ENCODE data around the gene ALDH9A1.
"Not testable (repeated sequence)": the region's sequence is repeated elsewhere in the genome, so short reads cannot be mapped to it uniquely, and the experiment has no call there.

ALDH9A1 gene

DNA sequence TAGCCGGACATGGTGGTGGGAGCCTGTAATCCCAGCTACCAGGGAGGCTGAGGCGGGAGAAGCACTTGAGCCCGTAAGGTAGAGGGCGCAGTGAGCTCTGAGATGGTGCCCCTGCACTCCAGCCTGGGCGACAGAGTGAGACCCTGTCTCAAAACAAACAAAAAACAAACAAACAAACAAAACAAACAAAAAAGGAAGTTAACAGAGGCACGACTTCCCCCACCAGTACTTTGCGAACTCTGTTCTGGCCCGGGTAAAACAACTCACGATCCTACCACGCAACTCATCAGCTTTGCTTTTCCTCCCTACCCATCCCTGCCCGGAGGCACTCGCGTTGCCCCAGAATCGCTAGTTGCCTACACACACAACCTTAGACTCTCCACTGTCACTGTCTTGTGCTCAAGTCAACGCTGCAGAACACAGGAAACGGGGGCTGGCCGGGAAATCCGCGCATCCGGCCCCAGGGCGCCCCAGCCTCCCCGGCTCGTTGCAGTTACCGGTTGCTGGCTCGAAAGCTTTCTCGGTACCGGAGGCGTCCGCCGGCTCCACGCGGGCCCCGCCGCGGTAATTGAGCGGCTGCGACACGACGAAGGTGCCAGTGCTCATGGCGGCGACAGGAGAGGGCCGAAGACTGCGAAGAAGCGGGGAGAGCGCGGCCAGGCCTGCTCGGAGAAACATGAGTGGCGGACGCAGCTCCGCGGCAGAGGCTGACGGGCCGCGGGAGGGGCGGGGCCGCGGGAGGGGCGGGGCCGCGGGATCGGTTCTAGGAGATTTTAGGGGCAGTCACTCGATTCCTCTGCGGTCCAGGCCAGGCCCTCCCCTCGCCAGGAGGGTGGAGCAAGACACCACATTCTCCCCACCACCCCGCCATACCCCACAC, at the start of gene ALDH9A1:
ALDH9A1 (minus strand) TSS at position 682 of the 880 bp plus-strand sequence; CDS start at position 678, 4 bp downstream.
- peaks cover 12% of the 10 kb centered on the region for H3K36me3 ChIP-seq (ENCODE audit: insufficient read depth, low read length)
- peak within 1 kb of the TSS; percentile 100 for H3K4me3 ChIP-seq
- peak within 1 kb of the TSS; percentile 95 for H3K27ac ChIP-seq
- H3K9me3 ChIP-seq (ENCODE audit: low read depth, low read length) = no peaks in the 10 kb centered on the region
- H3K9ac ChIP-seq (ENCODE audit: insufficient read length) = peak within 1 kb of the TSS; percentile 82
- TF ChIP-seq EZH2 (IDR thresholded peaks at IDR 0.05) = no peak
- peak; percentile 96 for TF ChIP-seq POLR2AphosphoS5 (IDR thresholded peaks at IDR 0.05; ENCODE audit: borderline replicate concordance, low read depth, low read length)
- DNase-seq (ENCODE audit: low read depth, low spot score) = no peak

DNA sequence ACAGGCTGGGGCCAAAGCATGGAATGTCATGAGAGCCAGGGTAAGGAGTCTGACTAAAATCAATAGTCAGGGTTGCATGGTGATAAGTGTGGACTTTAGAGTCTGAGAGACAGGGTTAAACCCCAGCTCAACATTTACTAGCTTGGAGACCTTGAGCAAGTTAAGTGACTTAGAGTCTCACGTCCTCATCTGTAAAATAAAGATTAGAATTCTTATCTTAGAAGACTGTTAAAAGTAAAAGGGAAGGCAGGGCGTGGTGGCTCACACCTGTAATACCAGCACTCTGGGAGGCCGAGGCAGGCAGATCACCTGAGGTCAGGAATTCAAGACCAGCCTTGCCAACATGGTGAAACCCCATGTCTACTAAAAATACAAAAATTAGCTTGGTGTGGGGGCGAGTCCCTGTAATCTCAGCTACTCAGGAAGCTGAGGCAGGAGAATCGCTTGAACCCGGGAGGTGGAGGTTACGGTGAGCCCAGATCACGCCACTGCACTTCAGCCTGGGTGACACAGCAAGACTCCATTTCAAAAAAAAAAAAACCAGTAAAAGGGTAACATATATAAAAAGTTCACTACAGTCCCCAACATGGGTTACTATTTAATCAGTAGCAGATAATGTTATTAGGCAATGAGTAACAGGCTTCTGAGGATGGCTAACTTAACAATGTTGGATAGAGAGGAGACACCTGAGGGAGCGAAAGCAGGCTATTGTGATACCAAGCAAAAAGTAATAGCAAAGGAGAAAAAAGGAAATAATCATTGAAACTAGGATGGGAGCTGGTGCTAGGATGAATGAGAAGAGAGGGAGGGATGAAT, 49.5 kb upstream of the ALDH9A1 start:
- Histone ChIP-seq H3K9me3 (ENCODE audit: low read depth, low read length) (no peaks in the 10 kb centered on the region), H3K36me3 (ENCODE audit: insufficient read depth, low read length) (peaks cover 14% of the 10 kb centered on the region; the same call in 1 of the 2 replicates), H3K27ac (no peak overlapping the region), H3K9ac (ENCODE audit: insufficient read length) (no peak overlapping the region), H3K4me3 (no peak overlapping the region)
- no peak for DNase-seq (ENCODE audit: low read depth, low spot score)
- TF ChIP-seq EZH2 (IDR thresholded peaks at IDR 0.05) = no peak
- no peak for TF ChIP-seq FOXP2 (optimal IDR thresholded peaks at IDR 0.05; ENCODE audit: control extremely low read depth, extremely low read length, insufficient read depth)
- TF ChIP-seq POLR2AphosphoS5 (IDR thresholded peaks at IDR 0.05; ENCODE audit: borderline replicate concordance, low read depth, low read length) = no peak

DNA sequence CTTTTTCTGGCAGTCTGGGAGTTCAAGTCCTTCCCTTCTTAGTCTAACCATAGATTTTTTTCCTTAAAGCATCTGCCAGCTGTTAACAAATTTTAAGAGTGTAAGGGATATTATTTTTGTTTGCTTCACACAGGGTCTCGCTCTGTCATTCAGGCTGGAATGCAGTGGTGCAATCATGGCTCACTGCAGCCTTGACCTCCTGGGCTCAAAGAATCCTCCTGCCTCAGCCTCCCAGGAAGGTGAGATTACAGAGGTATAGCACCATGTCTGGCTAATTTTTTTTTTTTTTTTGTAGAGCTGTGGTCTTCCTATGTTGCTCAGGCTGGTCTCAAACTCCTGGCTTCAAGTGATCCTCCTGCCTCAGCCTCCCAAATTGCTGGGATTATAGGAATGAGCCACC, 46.6 kb upstream of the ALDH9A1 start:
- not testable (repeated sequence) for H3K9me3 ChIP-seq (ENCODE audit: low read depth, low read length); DNase-seq (ENCODE audit: low read depth, low spot score); H3K4me3 ChIP-seq; H3K9ac ChIP-seq (ENCODE audit: insufficient read length); H3K27ac ChIP-seq
- H3K36me3 ChIP-seq (ENCODE audit: insufficient read depth, low read length) = peaks cover 36% of the 10 kb centered on the region

DNA sequence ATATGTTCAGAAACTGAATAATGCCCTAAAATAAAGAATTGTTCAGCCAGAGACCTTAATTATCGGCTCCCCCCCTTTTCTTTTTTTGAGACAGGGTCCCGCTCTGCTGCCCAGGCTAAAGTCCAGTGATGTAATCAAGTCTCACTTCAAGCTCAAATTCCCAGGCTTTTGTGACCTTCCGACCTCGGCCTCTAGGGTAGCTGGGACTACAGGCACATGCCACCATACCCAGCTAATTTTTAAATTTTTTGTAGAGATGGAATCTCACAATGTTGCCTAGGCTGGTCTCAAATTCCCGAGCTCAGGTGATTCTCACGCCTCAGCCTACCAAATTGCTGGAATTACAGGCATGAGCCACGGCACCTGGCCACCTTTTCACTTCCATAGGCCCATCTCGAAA, 43.8 kb upstream of the ALDH9A1 start:
- no peaks in the 10 kb centered on the region for H3K9me3 ChIP-seq (ENCODE audit: low read depth, low read length)
- no peak for DNase-seq (ENCODE audit: low read depth, low spot score)
- no peak overlapping the region for H3K9ac ChIP-seq (ENCODE audit: insufficient read length)
- H3K4me3 ChIP-seq = no peak overlapping the region
- no peak for TF ChIP-seq POLR2AphosphoS5 (IDR thresholded peaks at IDR 0.05; ENCODE audit: borderline replicate concordance, low read depth, low read length)
- TF ChIP-seq FOXP2 (optimal IDR thresholded peaks at IDR 0.05; ENCODE audit: control extremely low read depth, extremely low read length, insufficient read depth) = no peak
- no peak for TF ChIP-seq EZH2 (IDR thresholded peaks at IDR 0.05)
- H3K36me3 ChIP-seq (ENCODE audit: insufficient read depth, low read length) = peaks cover 41% of the 10 kb centered on the region
- H3K27ac ChIP-seq = no peak overlapping the region

DNA sequence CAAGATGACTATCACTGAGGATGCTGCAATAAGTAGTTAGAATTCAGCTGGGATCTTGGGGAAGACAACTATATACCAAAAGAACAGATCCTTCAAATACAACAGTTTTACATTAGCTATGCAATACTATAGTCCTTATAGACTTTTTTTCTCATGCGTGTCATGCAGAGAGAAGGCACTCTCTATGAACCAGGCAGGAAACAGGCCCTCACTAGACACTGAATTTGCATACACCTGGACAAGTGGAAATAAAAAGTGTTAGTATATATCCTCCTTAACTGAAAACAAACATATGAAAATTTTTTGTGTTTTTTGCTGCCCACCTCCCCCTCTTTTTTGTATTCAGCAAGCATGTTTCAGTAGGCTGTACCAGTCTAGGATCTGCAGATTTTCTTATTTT, 40.4 kb upstream of the ALDH9A1 start:
- Histone ChIP-seq H3K27ac (peak overlapping the region; percentile 96), H3K36me3 (ENCODE audit: insufficient read depth, low read length) (peaks cover 50% of the 10 kb centered on the region), H3K9me3 (ENCODE audit: low read depth, low read length) (0 out of 2 replicates have a peak, but pooled peaks cover 3% of the 10 kb centered on the region), H3K4me3 (no peak overlapping the region), H3K9ac (ENCODE audit: insufficient read length) (no peak overlapping the region)
- DNase-seq (ENCODE audit: low read depth, low spot score) = no peak
- TF ChIP-seq EZH2 (IDR thresholded peaks at IDR 0.05) (no peak), POLR2AphosphoS5 (IDR thresholded peaks at IDR 0.05; ENCODE audit: borderline replicate concordance, low read depth, low read length) (no peak), FOXP2 (optimal IDR thresholded peaks at IDR 0.05; ENCODE audit: control extremely low read depth, extremely low read length, insufficient read depth) (no peak)

DNA sequence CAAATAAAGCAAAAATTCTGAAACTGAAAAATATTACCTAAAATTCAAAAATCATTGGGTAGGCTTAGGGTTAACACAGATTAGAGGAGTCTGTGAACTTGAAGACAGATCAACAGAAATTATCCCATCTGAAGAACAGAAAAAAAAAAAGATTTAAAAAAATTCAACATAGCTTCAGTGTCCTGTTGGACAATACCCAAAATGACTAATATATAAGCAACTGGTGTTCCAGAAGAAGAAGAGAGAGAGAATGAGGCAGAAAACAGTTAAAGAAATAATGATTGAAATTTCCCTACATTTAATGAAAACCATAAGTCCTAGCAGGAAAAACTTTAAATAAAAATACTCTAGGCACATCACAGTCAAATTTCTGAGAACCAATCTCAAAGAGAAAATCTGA, 38.8 kb upstream of the ALDH9A1 start:
- Histone ChIP-seq H3K27ac (peak overlapping the region; percentile 96), H3K9ac (ENCODE audit: insufficient read length) (peak overlapping the region; percentile 52), H3K4me3 (peak overlapping the region; percentile 30; the same call in 1 of the 2 replicates), H3K36me3 (ENCODE audit: insufficient read depth, low read length) (peaks cover 45% of the 10 kb centered on the region), H3K9me3 (ENCODE audit: low read depth, low read length) (0 out of 2 replicates have a peak, but pooled peaks cover 3% of the 10 kb centered on the region)
- DNase-seq (ENCODE audit: low read depth, low spot score) = no peak
- TF ChIP-seq EZH2 (IDR thresholded peaks at IDR 0.05) (no peak), FOXP2 (optimal IDR thresholded peaks at IDR 0.05; ENCODE audit: control extremely low read depth, extremely low read length, insufficient read depth) (no peak), POLR2AphosphoS5 (IDR thresholded peaks at IDR 0.05; ENCODE audit: borderline replicate concordance, low read depth, low read length) (no peak)

DNA sequence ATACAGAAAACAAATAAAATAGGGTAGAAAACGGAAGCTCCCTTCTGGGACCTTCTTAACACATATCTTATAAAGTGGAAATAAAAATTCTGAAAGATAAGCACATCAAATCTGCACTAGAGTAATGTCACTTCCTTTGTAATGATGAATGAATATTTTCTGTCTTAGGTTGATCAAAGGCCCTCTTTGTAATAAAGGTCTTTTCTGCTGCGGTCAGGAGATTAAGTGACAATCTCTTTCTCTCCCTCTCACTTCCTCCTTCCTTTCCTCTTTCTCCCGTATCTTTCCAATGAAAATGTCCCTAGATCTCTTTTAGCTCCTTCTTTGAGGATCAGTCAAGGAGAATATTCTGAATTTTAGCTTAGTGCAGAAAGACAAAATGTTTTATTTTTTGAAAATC, 36.5 kb upstream of the ALDH9A1 start:
- H3K27ac ChIP-seq = no peak overlapping the region
- H3K9me3 ChIP-seq (ENCODE audit: low read depth, low read length) = 0 out of 2 replicates have a peak, but pooled peaks cover 3% of the 10 kb centered on the region
- no peak overlapping the region for H3K9ac ChIP-seq (ENCODE audit: insufficient read length)
- no peak for TF ChIP-seq EZH2 (IDR thresholded peaks at IDR 0.05)
- no peak for TF ChIP-seq FOXP2 (optimal IDR thresholded peaks at IDR 0.05; ENCODE audit: control extremely low read depth, extremely low read length, insufficient read depth)
- no peak for TF ChIP-seq POLR2AphosphoS5 (IDR thresholded peaks at IDR 0.05; ENCODE audit: borderline replicate concordance, low read depth, low read length)
- H3K36me3 ChIP-seq (ENCODE audit: insufficient read depth, low read length) = peaks cover 24% of the 10 kb centered on the region
- H3K4me3 ChIP-seq = no peak overlapping the region
- DNase-seq (ENCODE audit: low read depth, low spot score) = no peak

DNA sequence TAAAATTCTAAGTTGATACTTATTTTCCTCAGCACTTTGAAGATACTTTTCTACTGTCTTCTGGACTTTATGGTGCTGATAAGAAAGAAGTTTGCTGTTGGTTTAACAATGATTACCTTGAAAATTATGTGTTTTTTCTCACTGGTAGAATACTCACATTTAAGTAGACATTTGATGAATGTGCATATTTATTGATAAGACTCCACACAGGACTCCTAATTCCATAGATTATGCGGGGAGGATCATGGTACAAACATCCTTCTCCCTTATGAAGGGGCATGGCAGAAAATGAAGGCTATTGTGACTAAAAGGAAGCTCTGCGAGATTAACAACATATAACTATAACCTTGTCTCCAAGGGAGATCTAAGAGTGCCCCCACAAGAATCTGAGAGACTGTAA, 28.5 kb upstream of the ALDH9A1 start:
- H3K4me3 ChIP-seq = no peak overlapping the region
- no peaks in the 10 kb centered on the region for H3K9me3 ChIP-seq (ENCODE audit: low read depth, low read length)
- no peak overlapping the region for H3K9ac ChIP-seq (ENCODE audit: insufficient read length)
- no peak for TF ChIP-seq EZH2 (IDR thresholded peaks at IDR 0.05)
- no peak for TF ChIP-seq FOXP2 (optimal IDR thresholded peaks at IDR 0.05; ENCODE audit: control extremely low read depth, extremely low read length, insufficient read depth)
- H3K27ac ChIP-seq = no peak overlapping the region
- DNase-seq (ENCODE audit: low read depth, low spot score) = no peak
- H3K36me3 ChIP-seq (ENCODE audit: insufficient read depth, low read length) = peaks cover 4% of the 10 kb centered on the region; the same call in 1 of the 2 replicates
